Left renal cortex interstitium (tissue), 4 donors: ENCODE results near the gene MICALL2. TPM values are rescaled to one million over a fixed set of nuclear protein-coding genes. Genes with fewer than 3 reads are reported as not detected.
"Not testable (repeated sequence)": the region's sequence is repeated elsewhere in the genome, so short reads cannot be mapped to it uniquely, and the experiment has no call there.

Source experiments
- DNase-seq, 4 donors: peaks; one replicate each; pipeline ENCODE4 v3.0.0-alpha.2; 2013; ENCODE audit warnings: low read depth in 4 of 4, low spot score in 2 of 4, missing footprints in 1 of 4
- polyA plus RNA-seq, 4 donors: library from polyadenylated mRNA; unstranded; fragments of 120-200 nt; gene quantifications; one replicate each; pipeline ENCODE4 v1.2.1, GENCODE V29; 2013; ENCODE audit not compliant: insufficient read length in 4 of 4

Gene MICALL2
- polyA plus RNA-seq, 4 donors = 5.8 to 14.1 (median 11.5) TPM

GRCh38 chr7:1450431-1450830 is 8.8 kb downstream of the MICALL2 start:
- no peak for DNase-seq

- DNase-seq = no peak
Observed at GRCh38 chr7:1449951-1450350, 9.3 kb downstream of the MICALL2 start.

- no peak for DNase-seq
Observed at GRCh38 chr7:1449501-1449900, 9.8 kb downstream of the MICALL2 start.

GRCh38 chr7:1448958-1449357 is 10.3 kb downstream of the MICALL2 start:
- no peak for DNase-seq

GRCh38 chr7:1447551-1448244 is 11.6 kb downstream of the MICALL2 start:
- DNase-seq = no peak

- no peak for DNase-seq
Observed at GRCh38 chr7:1447112-1447511, 12.2 kb downstream of the MICALL2 start.

GRCh38 chr7:1446620-1447032 is 12.6 kb downstream of the MICALL2 start:
- no peak for DNase-seq

- not testable (repeated sequence) for DNase-seq
Observed at GRCh38 chr7:1446026-1446425, 13.2 kb downstream of the MICALL2 start.

- no peak for DNase-seq
Observed at GRCh38 chr7:1445341-1445740, 13.9 kb downstream of the MICALL2 start.

- no peak for DNase-seq
Observed at GRCh38 chr7:1444925-1445322, 14.3 kb downstream of the MICALL2 start.

GRCh38 chr7:1444214-1444924 is 14.9 kb downstream of the MICALL2 start:
- no peak for DNase-seq

- DNase-seq = not testable (repeated sequence)
Observed at GRCh38 chr7:1443587-1444200, 15.6 kb downstream of the MICALL2 start.

GRCh38 chr7:1442355-1443124 is 16.7 kb downstream of the MICALL2 start:
- no peak for DNase-seq

- no peak for DNase-seq
Observed at GRCh38 chr7:1441615-1442354, 17.5 kb downstream of the MICALL2 start.

- DNase-seq = no peak
Observed at GRCh38 chr7:1440620-1441019, 18.6 kb downstream of the MICALL2 start.

GRCh38 chr7:1439373-1440363 is 19.6 kb downstream of the MICALL2 start:
- no peak for DNase-seq

- no peak for DNase-seq
Observed at GRCh38 chr7:1438821-1439220, 20.4 kb downstream of the MICALL2 start.

GRCh38 chr7:1438208-1438607 is 21.1 kb downstream of the MICALL2 start:
- DNase-seq = no peak
